Peyer's patch (tissue), 4 donors: ENCODE data around the gene ATP6V0A1. TPM values are rescaled to one million over a fixed set of nuclear protein-coding genes. Genes with fewer than 3 reads are reported as not detected.

Source experiments
- DNase-seq, 3 donors: peaks; one replicate each; pipeline ENCODE4 v3.0.0-alpha.2; 2017 to 2019
- H3K27ac ChIP-seq, 4 donors: fragments of 200-600 bp; sonication (generic); one replicate each; pipeline ENCODE4 v1.5.1; 2016 to 2019
- H3K27me3 ChIP-seq, 2 donors: fragments of 200-600 bp; sonication (generic); one replicate each; pipeline ENCODE4 v1.5.1; 2019
- H3K36me3 ChIP-seq, 3 donors: fragments of 200-600 bp; sonication (generic); one replicate each; pipeline ENCODE4 v1.5.1; 2016 to 2019
- H3K4me1 ChIP-seq, 4 donors: fragments of 200-600 bp; sonication (generic); one replicate each; pipeline ENCODE4 v1.5.1; 2016 to 2019
- H3K4me3 ChIP-seq, 4 donors: fragments of 200-600 bp; sonication (generic); 1 replicate in 3 of 4; 2 replicates in 1 of 4; pipeline ENCODE4 v1.5.1; 2016 to 2019; ENCODE audit warnings: mild to moderate bottlenecking in 1 of 4
- H3K9me3 ChIP-seq, 4 donors: fragments of 200-600 bp; sonication (generic); one replicate each; pipeline ENCODE4 v1.5.1; 2016 to 2019; ENCODE audit warnings: mild to moderate bottlenecking in 1 of 4
- CTCF ChIP-seq, 6 experiments: fragments of 450-650 bp in 4 of 6; fragments of 200-600 bp in 2 of 6; sonication (generic) in 1 of 6; IDR thresholded peaks; one replicate each; pipeline ENCODE4 v1.5.1; 2017 to 2019; ENCODE audit warnings: antibody characterized with exemption in 6 of 6, mild to moderate bottlenecking in 3 of 6, moderate library complexity in 1 of 6
- POLR2A ChIP-seq, 2 donors: fragments of 450-650 bp; IDR thresholded peaks; one replicate each; pipeline ENCODE4 v1.5.1; 2017; ENCODE audit warnings: antibody characterized with exemption in 2 of 2, mild to moderate bottlenecking in 2 of 2, moderate library complexity in 2 of 2
- small RNA-seq, 2 donors: library from RNA; depleted of rRNA; stranded (forward); fragments of <200 nt; gene quantifications; one replicate each; pipeline ENCODE3, GENCODE V24; 2016
- total RNA-seq, 4 donors: library from RNA; depleted of rRNA; stranded (reverse); fragments of >200 nt; gene quantifications; one replicate each; pipeline ENCODE4 v1.1.0, GENCODE V29; 2016

The ATP6V0A1 gene
- total RNA-seq, 4 donors from 2014 or later: 121 to 251 (median 204) TPM

GRCh38 chr17:42568341-42569111 is 109.8 kb downstream of the ATP6V0A1 start:
- H3K4me3 ChIP-seq: peak overlapping the region in 2 of 4 donors; percentile 77 to 95
- peaks cover 0 to 80% (median 0%) of the 10 kb centered on the region in 3 donors for H3K36me3 ChIP-seq
- no peaks in the 10 kb centered on the region for H3K27me3 ChIP-seq
- TF ChIP-seq POLR2A (IDR thresholded peaks at IDR 0.05) (no peak), CTCF (IDR thresholded peaks at IDR 0.05) (no peak)
- DNase-seq: peak in 1 of 3 donors; percentile 37
- no peaks in the 10 kb centered on the region for H3K9me3 ChIP-seq
- peak overlapping the region; percentile 96 to 100 (median 97) for H3K27ac ChIP-seq
- peaks cover 0 to 35% (median 21%) of the 10 kb centered on the region in 4 donors for H3K4me1 ChIP-seq

- peaks cover 0 to 19% (median 10%) of the 10 kb centered on the region in 4 donors for H3K4me1 ChIP-seq
- no peak overlapping the region for H3K27ac ChIP-seq
- DNase-seq: peak in 1 of 3 donors; percentile 25
Measured at GRCh38 chr17:42571435-42572225, 113.0 kb downstream of the ATP6V0A1 start.

More at GRCh38 chr17:42571435-42572225, 113.0 kb downstream of the ATP6V0A1 start:
- no peak for TF ChIP-seq POLR2A (IDR thresholded peaks at IDR 0.05)
- TF ChIP-seq CTCF (IDR thresholded peaks at IDR 0.05): no peak
- no peak overlapping the region for H3K4me3 ChIP-seq
- no peaks in the 10 kb centered on the region for H3K27me3 ChIP-seq
- peaks cover 0 to 71% (median 0%) of the 10 kb centered on the region in 3 donors for H3K36me3 ChIP-seq
- H3K9me3 ChIP-seq: no peaks in the 10 kb centered on the region

Small RNA genes within 50 kb of the gene (small RNA-seq; reads per million reads assigned to genes)
- gene MIR548AT (0 to 0.13 reads per million in 2 donors), gene RNU7-97P (0 reads per million in 2 donors)

Other genes with a start within 250 kb of the ATP6V0A1 start
- 100 to 1,000 TPM in 1 of 4 donors, 10 to 100 TPM in 3; 36.3 to 128 (median 68.1) TPM for gene STAT5B, start 182.5 kb upstream of the ATP6V0A1 start, total RNA-seq
- 10 to 100 TPM; 11.2 to 80.0 (median 34.5) TPM for gene STAT5A, start 170.4 kb upstream of the ATP6V0A1 start, total RNA-seq
- 100 to 1,000 TPM; 178 to 219 (median 191) TPM for gene STAT3, start 70.4 kb upstream of the ATP6V0A1 start, total RNA-seq
- gene CAVIN1, start 35.6 kb upstream of the ATP6V0A1 start, total RNA-seq: 10 to 100 TPM; 16.3 to 94.9 (median 35.9) TPM
- 10 to 100 TPM; 12.4 to 79.2 (median 62.7) TPM for gene NAGLU, start 77.4 kb downstream of the ATP6V0A1 start, total RNA-seq
- gene HSD17B1, start 94.0 kb downstream of the ATP6V0A1 start, total RNA-seq: 1 to 10 TPM in 2 of 4 donors, under 1 TPM in 1, not detected in 1; 0.94 to 3.9 (median 1.7) TPM
- gene COASY, start 103.3 kb downstream of the ATP6V0A1 start, total RNA-seq: 10 to 100 TPM; 42.1 to 95.4 (median 80.2) TPM
- 100 to 1,000 TPM in 3 of 4 donors, 10 to 100 TPM in 1; 65.2 to 180 (median 133) TPM for gene MLX, start 108.2 kb downstream of the ATP6V0A1 start, total RNA-seq
- gene PSMC3IP, start 118.9 kb downstream of the ATP6V0A1 start, total RNA-seq: 1 to 10 TPM in 2 of 4 donors, not detected in 2; 1.2 to 1.5 TPM
- 10 to 100 TPM; 31.4 to 66.6 (median 55.8) TPM for gene RETREG3, start 150.5 kb downstream of the ATP6V0A1 start, total RNA-seq
- gene TUBG1, start 150.8 kb downstream of the ATP6V0A1 start, total RNA-seq: 10 to 100 TPM; 19.8 to 64.4 (median 37.9) TPM
- 10 to 100 TPM in 3 of 4 donors, 1 to 10 TPM in 1; 5.6 to 79.2 (median 16.6) TPM for gene TUBG2, start 200.4 kb downstream of the ATP6V0A1 start, total RNA-seq
- gene PLEKHH3, start 218.1 kb downstream of the ATP6V0A1 start, total RNA-seq: 10 to 100 TPM in 2 of 4 donors, 1 to 10 TPM in 2; 3.5 to 14.0 (median 10.8) TPM
- gene CCR10, start 223.0 kb downstream of the ATP6V0A1 start, total RNA-seq: 1 to 10 TPM in 1 of 4 donors, under 1 TPM in 1, not detected in 2; 0.40 to 2.8 TPM
- gene CNTNAP1, start 223.7 kb downstream of the ATP6V0A1 start, total RNA-seq: 1 to 10 TPM in 3 of 4 donors, under 1 TPM in 1; 0.35 to 5.0 (median 1.3) TPM